Stimulated activated CD4-positive, alpha-beta T cell treated with anti-CD3 and anti-CD28 coated beads, Interleukin-12 subunit alpha, Interleukin-12 subunit beta, amount 100 ng/mL, for 24 hours (primary cell): Measurements from ENCODE around the gene DCDC1.

Source experiments
- DNase-seq, 2 experiments: peaks; one replicate each; pipeline ENCODE4 v3.0.0-alpha.2; 2020; ENCODE audit warnings: low read depth in 2 of 2

The DCDC1 gene

GRCh38 chr11:30908857-30909256 lies 460.7 kb downstream of the DCDC1 start:
- DNase-seq, result no peak

- no peak for DNase-seq
Measured at GRCh38 chr11:30908272-30908671, 461.3 kb downstream of the DCDC1 start.

- DNase-seq, result no peak
Measured at GRCh38 chr11:30902929-30903328, 466.6 kb downstream of the DCDC1 start.

GRCh38 chr11:30895046-30895445 lies 474.5 kb downstream of the DCDC1 start:
- DNase-seq, result no peak

- no peak for DNase-seq
Measured at GRCh38 chr11:30893318-30893717, 476.2 kb downstream of the DCDC1 start.

- DNase-seq, result no peak
Measured at GRCh38 chr11:30889143-30889794, 480.3 kb downstream of the DCDC1 start.

GRCh38 chr11:30879322-30880005 lies 490.1 kb downstream of the DCDC1 start:
- DNase-seq, result no peak

- DNase-seq, result no peak
Measured at GRCh38 chr11:30878400-30878799, 491.1 kb downstream of the DCDC1 start.

- DNase-seq, result no peak
Measured at GRCh38 chr11:30876663-30877396, 492.7 kb downstream of the DCDC1 start.

GRCh38 chr11:30876228-30876627 lies 493.3 kb downstream of the DCDC1 start:
- no peak for DNase-seq

GRCh38 chr11:30875806-30876205 lies 493.7 kb downstream of the DCDC1 start:
- no peak for DNase-seq

GRCh38 chr11:30873924-30874610 lies 495.5 kb downstream of the DCDC1 start:
- DNase-seq, result no peak

- DNase-seq, result no peak
Measured at GRCh38 chr11:30868626-30869081, 500.9 kb downstream of the DCDC1 start.

GRCh38 chr11:30863209-30863608 lies 506.3 kb downstream of the DCDC1 start:
- no peak for DNase-seq

- DNase-seq, result no peak
Measured at GRCh38 chr11:30861531-30861930, 508.0 kb downstream of the DCDC1 start.

GRCh38 chr11:30861064-30861463 lies 508.5 kb downstream of the DCDC1 start:
- DNase-seq, result no peak

GRCh38 chr11:30860146-30860545 lies 509.4 kb downstream of the DCDC1 start:
- no peak for DNase-seq

- no peak for DNase-seq
Measured at GRCh38 chr11:30859669-30860068, 509.9 kb downstream of the DCDC1 start.

GRCh38 chr11:30855383-30856006 lies 514.0 kb downstream of the DCDC1 start:
- DNase-seq, result no peak

GRCh38 chr11:30853439-30853838 lies 516.1 kb downstream of the DCDC1 start:
- DNase-seq, result no peak

- no peak for DNase-seq
Measured at GRCh38 chr11:30852645-30853044, 516.9 kb downstream of the DCDC1 start.

GRCh38 chr11:30852091-30852490 lies 517.4 kb downstream of the DCDC1 start:
- DNase-seq, result no peak
